PC-9 (cell line): ENCODE measurements around the gene TCEA3.

Experiments used
- CTCF ChIP-seq: fragments of 200-600 bp; sonication (generic); conservative IDR thresholded peaks from 2 replicates; pipeline ENCODE4 v1.6.1; 2017; ENCODE audit warnings: mixed run types, antibody characterized with exemption, mild to moderate bottlenecking, moderate library complexity
- EZH2 ChIP-seq: fragments of 200-600 bp; sonication (generic); IDR thresholded peaks from 2 replicates; pipeline ENCODE4 v1.8.0; 2017; ENCODE audit warnings: antibody characterized with exemption, low read depth

GRCh38 chr1:23423415-23424292, 894 bp downstream of the TCEA3 start:
- no peak for TF ChIP-seq CTCF
- no peak for TF ChIP-seq EZH2
